HEK293T (cell line): ENCODE results near the gene SMCO2.

ENCODE experiments used
- ARNT ChIP-seq: fragments of 450-650 bp; IDR thresholded peaks from 2 replicates; pipeline ENCODE4 v1.6.1; 2017; ENCODE audit warnings: mild to moderate bottlenecking
- BHLHE40 ChIP-seq: fragments of 450-650 bp; IDR thresholded peaks from 2 replicates; pipeline ENCODE4 v1.6.1; 2016; ENCODE audit warnings: mild to moderate bottlenecking, moderate library complexity, borderline replicate concordance
- CTBP1 ChIP-seq: fragments of 450-650 bp; IDR thresholded peaks from 2 replicates; pipeline ENCODE4 v1.6.1; 2016; ENCODE audit warnings: borderline replicate concordance
- ELF4 ChIP-seq: fragments of 450-650 bp; IDR thresholded peaks from 2 replicates; pipeline ENCODE4 v1.6.1; 2017; ENCODE audit warnings: antibody characterized with exemption
- FOXK2 ChIP-seq: fragments of 450-650 bp; IDR thresholded peaks from 2 replicates; pipeline ENCODE4 v1.6.1; 2016; ENCODE audit warnings: mild to moderate bottlenecking
- FOXM1 ChIP-seq: fragments of 450-650 bp; IDR thresholded peaks from 2 replicates; pipeline ENCODE4 v1.6.1; 2017; ENCODE audit warnings: mild to moderate bottlenecking, borderline replicate concordance
- HDGF ChIP-seq: fragments of 450-650 bp; IDR thresholded peaks from 2 replicates; pipeline ENCODE4 v1.6.1; 2017; ENCODE audit warnings: antibody characterized with exemption, borderline replicate concordance
- L3MBTL2 ChIP-seq: fragments of 450-650 bp; conservative IDR thresholded peaks from 2 replicates; pipeline ENCODE4 v1.6.1; 2016; ENCODE audit warnings: mild to moderate bottlenecking
- NFRKB ChIP-seq: fragments of 450-650 bp; IDR thresholded peaks from 2 replicates; pipeline ENCODE4 v1.6.1; 2016; ENCODE audit warnings: mild to moderate bottlenecking, moderate library complexity
- SP1 ChIP-seq: fragments of 450-650 bp; IDR thresholded peaks from 2 replicates; pipeline ENCODE4 v1.6.1; 2017
- TARDBP ChIP-seq: fragments of 450-650 bp; IDR thresholded peaks from 2 replicates; pipeline ENCODE4 v1.6.1; 2016
- TF ChIP-seq, protein P1 (sequence below): fragments of 450-650 bp; IDR thresholded peaks from 2 replicates; pipeline ENCODE4 v1.6.1; 2016

DNA sequence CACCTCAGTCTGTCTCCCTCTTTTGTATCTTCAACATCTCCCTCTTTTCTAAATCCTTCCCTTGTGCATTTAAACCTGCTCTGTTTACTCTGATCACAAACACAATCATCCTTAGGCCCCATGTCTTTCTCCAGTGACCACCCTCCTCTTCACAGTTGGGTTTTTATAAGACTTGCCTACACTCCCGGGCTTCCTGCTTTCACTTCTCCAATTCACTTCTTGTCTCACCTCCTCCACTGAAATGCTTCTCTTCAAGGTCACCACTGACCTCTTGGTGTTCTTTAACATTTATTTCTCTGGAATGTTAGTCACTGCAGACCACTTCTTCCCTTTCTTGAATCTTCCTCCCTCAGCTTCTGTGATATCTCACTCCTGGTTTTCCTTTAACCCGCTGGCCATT lies 8.7 kb upstream of the SMCO2 start:
- TF ChIP-seq FOXM1 (no peak), TARDBP (no peak), ELF4 (no peak), NFRKB (no peak), HDGF (no peak), SP1 (no peak), FOXK2 (no peak), BHLHE40 (no peak), CTBP1 (no peak), L3MBTL2 (no peak), ARNT (no peak)
- TF ChIP-seq, protein P1, sequence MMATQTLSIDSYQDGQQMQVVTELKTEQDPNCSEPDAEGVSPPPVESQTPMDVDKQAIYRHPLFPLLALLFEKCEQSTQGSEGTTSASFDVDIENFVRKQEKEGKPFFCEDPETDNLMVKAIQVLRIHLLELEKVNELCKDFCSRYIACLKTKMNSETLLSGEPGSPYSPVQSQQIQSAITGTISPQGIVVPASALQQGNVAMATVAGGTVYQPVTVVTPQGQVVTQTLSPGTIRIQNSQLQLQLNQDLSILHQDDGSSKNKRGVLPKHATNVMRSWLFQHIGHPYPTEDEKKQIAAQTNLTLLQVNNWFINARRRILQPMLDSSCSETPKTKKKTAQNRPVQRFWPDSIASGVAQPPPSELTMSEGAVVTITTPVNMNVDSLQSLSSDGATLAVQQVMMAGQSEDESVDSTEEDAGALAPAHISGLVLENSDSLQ: no peak
